Measurements from ENCODE around the gene DMXL1.
"Not testable (repeated sequence)": the region's sequence is repeated elsewhere in the genome, so short reads cannot be mapped to it uniquely, and the experiment has no call there.

The DMXL1 gene

GRCh38 chr5:119122474-119122873, 51.6 kb downstream of the DMXL1 start:
- not testable (repeated sequence) for DNase-seq (ENCODE audit: low spot score)

DNA sequence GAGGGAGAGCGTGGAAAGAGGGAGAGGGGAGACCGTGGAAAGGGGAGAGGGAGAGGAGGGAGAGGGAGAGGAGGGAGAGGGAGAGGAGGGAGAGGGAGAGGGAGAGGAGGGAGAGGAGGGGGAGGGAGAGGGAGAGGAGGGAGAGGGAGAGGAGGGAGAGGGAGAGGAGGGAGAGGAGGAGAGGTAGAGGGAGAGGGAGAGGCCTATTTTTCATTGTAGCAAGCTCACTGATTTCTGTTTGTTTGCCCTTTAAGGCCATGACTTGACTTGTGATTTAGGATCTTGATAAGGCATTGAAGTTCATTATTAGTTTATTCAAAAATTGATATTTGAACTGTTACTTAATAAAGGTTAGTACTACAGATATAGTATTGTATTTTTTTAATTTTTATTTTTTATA, 52.4 kb downstream of the DMXL1 start:
- DNase-seq (ENCODE audit: low spot score) = no peak

GRCh38 chr5:119129770-119130169, 58.9 kb downstream of the DMXL1 start:
- DNase-seq (ENCODE audit: low spot score) = no peak

- DNase-seq (ENCODE audit: low spot score) = no peak
Measured at GRCh38 chr5:119131530-119132304, 60.8 kb downstream of the DMXL1 start.

DNA sequence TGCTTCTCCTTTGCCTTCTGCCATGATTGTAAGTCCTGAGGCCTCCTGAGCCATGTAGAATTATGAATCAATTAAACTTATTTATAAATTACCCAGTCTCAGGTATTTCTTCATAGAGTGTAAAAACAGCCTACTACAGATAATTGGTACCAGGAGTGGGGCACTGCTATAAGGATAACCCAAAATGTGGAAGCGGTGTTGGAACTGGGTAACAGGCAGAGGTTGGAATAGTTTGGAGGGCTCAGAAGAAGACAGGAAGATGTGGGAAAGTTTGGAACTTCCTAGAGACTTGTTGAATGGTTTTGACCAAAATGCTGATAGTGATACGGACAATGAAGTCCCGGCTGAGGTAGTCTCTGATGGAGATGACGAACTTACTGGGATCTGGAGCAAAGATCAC, 64.9 kb downstream of the DMXL1 start:
- not testable (repeated sequence) for DNase-seq (ENCODE audit: low spot score)

DNA sequence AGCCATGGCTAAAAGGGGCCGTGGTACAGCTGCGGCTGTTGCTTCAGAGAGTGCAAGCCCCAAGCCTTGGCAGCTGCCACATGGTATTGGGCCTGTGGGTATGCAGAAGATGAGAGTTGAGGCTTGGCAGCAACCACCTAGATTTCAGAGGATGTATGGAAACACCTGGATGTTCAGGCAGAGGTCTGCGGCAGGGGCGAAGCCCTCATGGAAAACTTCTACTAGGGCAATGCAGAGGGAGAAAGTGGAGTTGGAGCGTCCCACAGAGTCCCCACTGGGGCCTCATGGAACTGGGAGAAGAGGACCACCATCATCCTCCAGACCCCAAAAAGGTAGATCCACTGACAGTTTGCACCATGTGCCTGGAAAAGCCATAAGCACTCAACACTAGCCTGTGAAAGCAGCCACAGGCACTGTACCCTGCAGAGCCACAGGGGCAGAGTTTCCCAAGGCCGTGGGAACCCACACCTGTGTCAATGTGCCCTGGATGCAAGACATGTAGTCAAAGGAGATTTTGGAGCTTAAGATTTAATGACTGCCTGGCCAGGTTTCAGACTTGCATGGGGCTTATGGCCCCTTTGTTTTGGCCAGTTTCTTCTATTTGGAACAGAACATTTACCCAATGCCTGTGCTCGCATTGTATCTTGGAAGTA, 65.9 kb downstream of the DMXL1 start:
- DNase-seq (ENCODE audit: low spot score) = no peak

- no peak for DNase-seq (ENCODE audit: low spot score)
Measured at GRCh38 chr5:119153629-119154028, 82.7 kb downstream of the DMXL1 start.

GRCh38 chr5:119158144-119158543, 87.3 kb downstream of the DMXL1 start:
- DNase-seq (ENCODE audit: low spot score) = no peak

- DNase-seq (ENCODE audit: low spot score) = no peak
Measured at GRCh38 chr5:119161430-119161829, 90.5 kb downstream of the DMXL1 start.

GRCh38 chr5:119166026-119166425, 95.1 kb downstream of the DMXL1 start:
- DNase-seq (ENCODE audit: low spot score) = no peak

DNA sequence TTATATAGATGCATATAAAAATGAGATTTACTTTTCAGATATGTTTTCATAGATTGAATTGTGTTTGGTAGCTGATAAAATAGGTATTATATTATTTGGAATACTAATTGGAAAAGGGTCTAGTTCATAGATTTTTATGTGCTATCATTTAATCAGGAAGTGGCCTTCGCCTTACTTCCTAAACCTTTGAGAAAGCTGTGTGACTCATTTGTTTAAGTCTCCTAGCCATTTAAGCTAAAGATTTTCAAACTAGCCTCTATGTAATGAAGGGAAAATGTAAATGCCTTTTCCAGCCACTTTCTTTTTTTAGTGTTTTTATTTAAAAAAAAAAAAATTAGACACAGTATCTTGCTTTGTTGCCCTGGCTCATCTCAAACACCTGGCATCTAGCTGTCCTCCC, 97.5 kb downstream of the DMXL1 start:
- no peak for DNase-seq (ENCODE audit: low spot score)

- no peak for DNase-seq (ENCODE audit: low spot score)
Measured at GRCh38 chr5:119171686-119172085, 100.8 kb downstream of the DMXL1 start.

GRCh38 chr5:119174578-119175163, 103.8 kb downstream of the DMXL1 start:
- DNase-seq (ENCODE audit: low spot score) = no peak

- DNase-seq (ENCODE audit: low spot score) = no peak
Measured at GRCh38 chr5:119176785-119177184, 105.9 kb downstream of the DMXL1 start.

DNA sequence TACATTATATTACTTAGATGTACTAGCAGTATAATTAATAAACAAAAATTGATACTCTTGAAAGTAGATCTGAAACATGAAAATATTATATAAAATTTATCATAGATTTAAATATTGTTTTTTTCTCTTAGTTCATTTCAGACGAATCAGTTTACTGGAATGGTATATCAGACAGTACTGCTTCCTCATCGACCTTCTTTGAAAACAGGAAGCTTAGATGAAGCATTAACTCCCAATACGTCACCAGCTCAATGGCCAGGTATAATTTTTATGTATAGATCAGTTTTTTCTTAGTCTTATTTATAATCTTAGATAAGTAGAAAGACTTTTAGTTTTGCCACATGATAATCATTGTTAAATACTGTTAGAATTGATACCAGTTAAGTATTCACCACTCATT, 106.3 kb downstream of the DMXL1 start:
- no peak for DNase-seq (ENCODE audit: low spot score)

- no peak for DNase-seq (ENCODE audit: low spot score)
Measured at GRCh38 chr5:119178435-119178834, 107.5 kb downstream of the DMXL1 start.

- DNase-seq (ENCODE audit: low spot score) = peak; percentile 9
Measured at GRCh38 chr5:119179857-119180641, 109.2 kb downstream of the DMXL1 start.

- DNase-seq (ENCODE audit: low spot score) = not testable (repeated sequence)
Measured at GRCh38 chr5:119185512-119185911, 114.6 kb downstream of the DMXL1 start.

DNA sequence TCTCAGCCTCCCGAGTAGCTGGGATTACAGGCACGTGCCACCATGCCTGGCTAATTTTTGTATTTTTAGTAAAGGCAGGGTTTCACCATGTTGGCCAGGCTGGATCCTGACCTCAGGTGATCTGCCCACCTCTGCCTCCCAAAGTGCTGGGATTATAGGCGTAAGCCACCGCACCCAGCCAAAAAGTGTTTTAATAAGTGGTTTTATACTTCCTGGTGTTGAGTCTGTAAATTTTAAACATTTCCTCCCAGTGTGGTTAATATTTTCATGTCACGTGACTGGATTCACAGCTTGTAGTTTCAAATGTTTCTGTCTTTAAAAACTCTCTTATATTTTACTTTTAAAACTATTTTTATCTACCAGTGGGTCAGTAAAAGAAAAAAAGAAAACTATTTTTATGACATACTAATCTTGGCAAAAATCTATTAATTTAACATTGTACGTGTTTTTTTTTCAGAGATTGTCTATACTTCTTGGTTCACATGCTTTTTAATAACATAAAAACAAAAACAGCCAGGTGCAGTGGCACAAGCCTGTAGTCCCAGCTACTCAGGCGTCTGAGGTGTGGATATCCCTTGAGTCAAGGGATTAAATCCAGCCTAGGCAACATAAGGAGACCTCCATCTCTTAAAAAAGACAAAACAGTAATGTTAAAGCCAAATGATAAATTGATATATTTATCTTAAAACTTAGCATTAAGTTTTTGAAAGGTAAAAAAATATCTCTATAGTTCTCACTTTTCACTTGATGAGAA, 117.1 kb downstream of the DMXL1 start:
- DNase-seq (ENCODE audit: low spot score) = no peak

DNA sequence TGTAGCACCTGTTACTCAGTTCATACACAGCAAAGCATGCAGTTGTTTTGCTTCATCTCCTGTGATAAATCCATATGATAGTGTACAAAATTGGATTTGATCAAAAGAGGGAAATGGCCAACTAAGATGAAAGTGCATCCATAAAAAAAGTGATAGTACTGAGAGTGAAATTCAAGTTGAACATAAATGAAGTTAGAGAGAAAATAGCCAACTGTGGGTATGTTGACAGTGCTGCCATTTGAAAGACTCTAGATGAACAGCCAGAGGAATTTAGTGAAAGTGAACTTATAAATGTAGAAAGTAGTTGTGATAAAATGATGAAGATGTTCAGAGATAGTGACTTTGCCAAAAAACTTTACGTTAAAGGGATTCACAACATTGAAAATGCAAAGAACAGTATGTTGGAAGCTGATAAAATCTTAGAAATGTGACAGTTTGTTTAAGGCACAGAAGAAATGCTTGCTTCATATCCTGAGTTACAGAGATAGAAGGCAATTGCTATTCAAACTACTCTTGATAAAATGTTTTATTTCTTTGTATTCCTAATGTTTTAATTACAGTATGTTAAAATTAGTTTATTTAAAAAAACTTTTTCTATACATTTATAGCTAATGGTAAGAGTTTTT, 119.7 kb downstream of the DMXL1 start:
- no peak for DNase-seq (ENCODE audit: low spot score)

DNA sequence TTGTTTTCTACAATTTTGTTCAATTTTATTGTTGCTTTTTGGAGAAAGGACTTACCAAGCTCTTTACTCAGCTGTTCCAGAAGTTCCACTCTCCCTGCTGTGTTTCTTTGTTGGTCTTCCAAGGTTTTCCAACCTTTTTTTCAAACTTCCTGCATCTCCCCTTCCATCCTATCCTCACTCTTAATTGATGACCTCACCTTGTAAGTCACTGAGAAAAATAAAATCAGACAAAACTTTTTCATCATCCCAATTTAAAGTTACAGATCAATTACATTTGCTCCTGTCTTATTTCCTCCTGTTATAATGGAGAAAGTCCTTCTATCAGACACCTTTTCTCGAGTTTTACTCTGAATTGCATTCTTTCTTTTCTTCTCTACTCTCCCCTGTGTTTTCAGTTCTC, 121.1 kb downstream of the DMXL1 start:
- no peak for DNase-seq (ENCODE audit: low spot score)
